Colon (tissue), 2 donors: ENCODE measurements around the gene CCR4.
"Not testable (repeated sequence)": the region's sequence is repeated elsewhere in the genome, so short reads cannot be mapped to it uniquely, and the experiment has no call there.

ENCODE experiments used
- FAIRE-seq: peaks from 2 replicates; lab custom pipeline; 2012; peaks lifted over from hg19 to GRCh38; lab: Jason Lieb, UNC
- donor health status: control.
- donor health status: control.

The CCR4 gene

GRCh38 chr3:32983124-32983523, 31.7 kb downstream of the CCR4 start:
- no peak for FAIRE-seq

- not testable (repeated sequence) for FAIRE-seq
Measured at GRCh38 chr3:32984918-32985317, 33.5 kb downstream of the CCR4 start.

- FAIRE-seq, result no peak
Measured at GRCh38 chr3:32989171-32989570, 37.7 kb downstream of the CCR4 start.

- no peak for FAIRE-seq
Measured at GRCh38 chr3:32990116-32990515, 38.7 kb downstream of the CCR4 start.

GRCh38 chr3:32991781-32992180, 40.3 kb downstream of the CCR4 start:
- FAIRE-seq, result no peak

GRCh38 chr3:32992310-32992686, 40.9 kb downstream of the CCR4 start:
- FAIRE-seq, result no peak

- FAIRE-seq, result no peak
Measured at GRCh38 chr3:32994045-32994444, 42.6 kb downstream of the CCR4 start.

- no peak for FAIRE-seq
Measured at GRCh38 chr3:32995098-32995497, 43.7 kb downstream of the CCR4 start.

- no peak for FAIRE-seq
Measured at GRCh38 chr3:32996048-32996754, 44.8 kb downstream of the CCR4 start.

- no peak for FAIRE-seq
Measured at GRCh38 chr3:32996755-32997091, 45.3 kb downstream of the CCR4 start.

GRCh38 chr3:32998631-32999451, 47.4 kb downstream of the CCR4 start:
- no peak for FAIRE-seq

- FAIRE-seq, result no peak
Measured at GRCh38 chr3:33000691-33001385, 49.4 kb downstream of the CCR4 start.

GRCh38 chr3:33001889-33002288, 50.4 kb downstream of the CCR4 start:
- FAIRE-seq, result no peak

- no peak for FAIRE-seq
Measured at GRCh38 chr3:33003308-33003707, 51.9 kb downstream of the CCR4 start.

GRCh38 chr3:33004205-33004604, 52.8 kb downstream of the CCR4 start:
- no peak for FAIRE-seq

- no peak for FAIRE-seq
Measured at GRCh38 chr3:33004961-33005360, 53.5 kb downstream of the CCR4 start.
